ENCODE data around the gene PRM1.
A peak's percentile ranks its signal among the peaks of the same experiment; 100 is the strongest.

PRM1 gene

GRCh38 chr16:11251525-11252481 is 29.3 kb downstream of the PRM1 start:
- peak; percentile 88 for DNase-seq

- DNase-seq: no peak
Observed at GRCh38 chr16:11250786-11251524, 30.2 kb downstream of the PRM1 start.

GRCh38 chr16:11250091-11250785 is 30.9 kb downstream of the PRM1 start:
- no peak for DNase-seq

GRCh38 chr16:11249233-11250061 is 31.7 kb downstream of the PRM1 start:
- no peak for DNase-seq

GRCh38 chr16:11248133-11248532 is 33.0 kb downstream of the PRM1 start:
- no peak for DNase-seq

GRCh38 chr16:11245988-11246387 is 35.1 kb downstream of the PRM1 start:
- no peak for DNase-seq

- no peak for DNase-seq
Observed at GRCh38 chr16:11245222-11245737, 35.9 kb downstream of the PRM1 start.

- no peak for DNase-seq
Observed at GRCh38 chr16:11242658-11243057, 38.5 kb downstream of the PRM1 start.

- DNase-seq: no peak
Observed at GRCh38 chr16:11241480-11242204, 39.5 kb downstream of the PRM1 start.

GRCh38 chr16:11240636-11241473 is 40.3 kb downstream of the PRM1 start:
- no peak for DNase-seq

GRCh38 chr16:11239644-11240632 is 41.2 kb downstream of the PRM1 start:
- no peak for DNase-seq

- no peak for DNase-seq
Observed at GRCh38 chr16:11238272-11239202, 42.6 kb downstream of the PRM1 start.

- no peak for DNase-seq
Observed at GRCh38 chr16:11236461-11237254, 44.5 kb downstream of the PRM1 start.

- DNase-seq: no peak
Observed at GRCh38 chr16:11235703-11235991, 45.5 kb downstream of the PRM1 start.

- no peak for DNase-seq
Observed at GRCh38 chr16:11234884-11235702, 46.0 kb downstream of the PRM1 start.

- DNase-seq: no peak
Observed at GRCh38 chr16:11233727-11234376, 47.3 kb downstream of the PRM1 start.
